Endothelial cell of umbilical vein (primary cell): ENCODE results near the gene PTGR3.

Experiments used
- CTCF ChIP-seq, 2 donors: IDR thresholded peaks; 1 replicate in 1 of 2; 2 replicates in 1 of 2; pipeline ENCODE4 v1.5.1; 2011; ENCODE audit warnings: low read length in 2 of 2, mild to moderate bottlenecking in 2 of 2, moderate library complexity in 2 of 2, control low read depth in 1 of 2, inconsistent platforms in 1 of 2, low read depth in 1 of 2; ENCODE audit not compliant: insufficient read depth in 1 of 2; ENCODE audit errors: extremely low read depth in 1 of 2
- EZH2 ChIP-seq: IDR thresholded peaks from 2 replicates; pipeline ENCODE4 v1.6.1; 2012; ENCODE audit warnings: borderline replicate concordance, low read depth, mild to moderate bottlenecking, moderate library complexity, low read length, inconsistent platforms; ENCODE audit not compliant: severe bottlenecking
- JUN ChIP-seq: IDR thresholded peaks from 2 replicates; pipeline ENCODE4 v1.6.1; 2011; ENCODE audit warnings: borderline replicate concordance, low read depth; ENCODE audit not compliant: insufficient read length, insufficient read depth
- MAX ChIP-seq: IDR thresholded peaks from 2 replicates; pipeline ENCODE4 v1.6.1; 2011; ENCODE audit not compliant: insufficient read depth, insufficient read length
- MYC ChIP-seq: IDR thresholded peaks from one replicate; pipeline ENCODE4 v1.6.1; 2011; ENCODE audit warnings: mild to moderate bottlenecking, low read depth, low read length
- POLR2A ChIP-seq: IDR thresholded peaks from 2 replicates; pipeline ENCODE4 v1.6.1; 2012; ENCODE audit warnings: low read depth, mild to moderate bottlenecking, control low read depth, low read length
- POLR2AphosphoS5 ChIP-seq: IDR thresholded peaks from 2 replicates; pipeline ENCODE4 v1.6.1; 2012; ENCODE audit warnings: low read depth, mild to moderate bottlenecking, control low read depth, low read length, moderate library complexity; ENCODE audit not compliant: insufficient read depth

- TF ChIP-seq CTCF (IDR thresholded peaks at IDR 0.05; ENCODE audit: extremely low read depth in 1 of 2, insufficient read depth in 1 of 2, low read depth in 1 of 2, low read length in 2 of 2) = no peak
- TF ChIP-seq MAX = no peak
- TF ChIP-seq POLR2A = no peak
- TF ChIP-seq POLR2AphosphoS5 = no peak
- TF ChIP-seq EZH2 = no peak
- TF ChIP-seq MYC = no peak
- no peak for TF ChIP-seq JUN
Measured at GRCh38 chr18:75173125-75173432, 35.9 kb downstream of the PTGR3 start.
